Neuron (in vitro differentiated cells): Measurements from ENCODE around the gene FUT3.

ENCODE experiments used
- H2AFZ ChIP-seq: one replicate; pipeline ENCODE4 v1.6.1; 2013; ENCODE audit warnings: low read depth, mild to moderate bottlenecking, inconsistent platforms, low read length, moderate library complexity
- H3K27me3 ChIP-seq: one replicate; pipeline ENCODE4 v1.6.1; 2013; ENCODE audit warnings: low read length; ENCODE audit not compliant: insufficient read depth
- H3K36me3 ChIP-seq: one replicate; pipeline ENCODE4 v1.6.1; 2013; ENCODE audit warnings: low read length; ENCODE audit not compliant: insufficient read depth
- H3K4me1 ChIP-seq: one replicate; pipeline ENCODE4 v1.6.1; 2013; ENCODE audit warnings: low read length; ENCODE audit not compliant: insufficient read depth
- H3K4me3 ChIP-seq: 2 replicates; pipeline ENCODE4 v1.5.1; 2013; ENCODE audit warnings: mild to moderate bottlenecking, low read length, moderate library complexity
- H3K9me3 ChIP-seq: one replicate; pipeline ENCODE4 v1.6.1; 2013; ENCODE audit warnings: low read length

FUT3 gene

DNA sequence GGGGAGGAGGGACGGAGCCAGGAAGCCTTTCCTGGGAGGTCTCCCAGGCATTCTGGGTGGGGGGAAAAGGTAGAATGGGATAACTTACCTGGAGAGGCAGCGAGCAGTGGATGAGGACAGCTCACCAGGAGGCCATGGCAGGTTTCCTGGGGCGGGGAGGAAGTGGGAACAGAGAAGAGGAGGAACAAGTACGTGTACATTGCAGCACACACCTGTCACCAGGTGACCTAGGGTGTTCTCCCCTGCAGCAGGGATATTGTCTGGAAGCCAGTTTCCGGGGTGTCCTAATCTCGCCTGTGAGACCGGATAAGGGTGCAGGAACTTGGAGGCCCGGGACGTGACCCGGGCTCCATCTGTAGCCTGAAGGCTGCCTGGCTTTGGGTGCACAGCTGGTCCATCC is at the start of gene FUT3:
TSS of gene FUT3 (minus strand) at position 148 of the 400 bp plus-strand sequence.
- H3K36me3 ChIP-seq: no peaks in the 10 kb centered on the region
- no peak within 1 kb of the TSS for H2AFZ ChIP-seq
- H3K9me3 ChIP-seq: no peaks in the 10 kb centered on the region

DNA sequence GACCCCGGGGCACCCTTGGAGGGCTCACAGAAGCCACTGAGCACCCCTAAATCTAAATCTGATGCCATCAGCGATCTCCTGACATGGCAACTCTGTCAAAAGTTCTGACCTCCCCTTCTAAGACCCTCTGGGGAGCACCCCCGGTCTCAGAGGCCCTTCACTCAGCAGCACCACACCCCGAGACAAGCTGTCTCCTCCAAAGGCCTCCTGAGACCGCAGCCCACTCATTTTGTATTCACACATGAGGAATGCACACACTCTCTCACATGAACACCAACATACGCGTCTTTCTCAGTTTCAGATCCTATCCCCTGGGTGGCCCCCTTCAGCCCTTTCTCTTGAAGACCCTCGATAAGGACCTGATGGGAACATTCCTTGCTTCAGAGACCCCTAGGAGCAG is 49.7 kb upstream of the FUT3 start:
- Histone ChIP-seq H3K9me3 (no peaks in the 10 kb centered on the region), H3K36me3 (peaks cover 4% of the 10 kb centered on the region), H2AFZ (no peak overlapping the region), H3K4me1 (peaks cover 8% of the 10 kb centered on the region), H3K27me3 (no peaks in the 10 kb centered on the region), H3K4me3 (no peak overlapping the region)

More for the DNA sequence above, at the start of gene FUT3:
- no peaks in the 10 kb centered on the region for H3K4me1 ChIP-seq
- no peak within 1 kb of the TSS for H3K4me3 ChIP-seq
- peaks cover 4% of the 10 kb centered on the region for H3K27me3 ChIP-seq

DNA sequence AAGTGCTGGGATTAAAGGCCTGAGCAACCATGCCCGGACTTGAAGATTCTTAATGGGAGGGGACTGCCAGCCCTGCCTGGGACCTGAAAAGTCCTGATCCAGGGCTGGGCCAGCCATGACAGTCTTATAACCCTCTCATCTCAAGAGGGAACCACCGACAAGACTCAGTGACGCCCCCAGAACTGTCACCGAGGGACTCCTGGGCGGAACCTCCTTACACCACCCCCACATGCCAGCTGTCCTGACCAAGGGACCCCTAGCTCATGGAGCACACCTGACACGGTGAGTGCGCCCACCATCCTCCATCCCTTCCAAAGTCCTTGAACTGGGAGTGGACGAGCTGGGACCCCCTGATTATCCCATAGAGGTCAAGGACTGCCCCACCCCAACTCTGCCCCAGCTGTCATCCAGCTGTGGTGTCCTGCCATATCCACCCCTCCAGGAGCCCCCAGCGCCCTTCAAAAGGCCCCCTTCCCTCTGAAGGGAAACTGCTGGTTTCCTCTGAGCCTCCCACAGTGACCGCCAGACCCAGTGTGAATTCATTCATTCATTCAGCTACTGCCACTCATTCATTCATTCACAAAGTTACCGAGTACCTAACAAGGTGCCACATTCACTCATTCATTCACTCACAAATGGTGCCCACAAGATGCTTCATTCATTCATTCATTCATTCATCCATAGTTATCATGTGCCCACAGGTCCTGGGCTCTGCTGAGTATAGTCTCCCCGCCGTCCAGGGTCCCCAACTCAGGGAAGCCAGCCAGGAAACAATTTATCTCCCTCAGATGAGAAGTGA is 48.7 kb upstream of the FUT3 start:
- Histone ChIP-seq H3K4me3 (no peak overlapping the region), H3K36me3 (peaks cover 13% of the 10 kb centered on the region), H3K9me3 (no peaks in the 10 kb centered on the region), H3K4me1 (peaks cover 8% of the 10 kb centered on the region), H3K27me3 (no peaks in the 10 kb centered on the region), H2AFZ (no peak overlapping the region)

DNA sequence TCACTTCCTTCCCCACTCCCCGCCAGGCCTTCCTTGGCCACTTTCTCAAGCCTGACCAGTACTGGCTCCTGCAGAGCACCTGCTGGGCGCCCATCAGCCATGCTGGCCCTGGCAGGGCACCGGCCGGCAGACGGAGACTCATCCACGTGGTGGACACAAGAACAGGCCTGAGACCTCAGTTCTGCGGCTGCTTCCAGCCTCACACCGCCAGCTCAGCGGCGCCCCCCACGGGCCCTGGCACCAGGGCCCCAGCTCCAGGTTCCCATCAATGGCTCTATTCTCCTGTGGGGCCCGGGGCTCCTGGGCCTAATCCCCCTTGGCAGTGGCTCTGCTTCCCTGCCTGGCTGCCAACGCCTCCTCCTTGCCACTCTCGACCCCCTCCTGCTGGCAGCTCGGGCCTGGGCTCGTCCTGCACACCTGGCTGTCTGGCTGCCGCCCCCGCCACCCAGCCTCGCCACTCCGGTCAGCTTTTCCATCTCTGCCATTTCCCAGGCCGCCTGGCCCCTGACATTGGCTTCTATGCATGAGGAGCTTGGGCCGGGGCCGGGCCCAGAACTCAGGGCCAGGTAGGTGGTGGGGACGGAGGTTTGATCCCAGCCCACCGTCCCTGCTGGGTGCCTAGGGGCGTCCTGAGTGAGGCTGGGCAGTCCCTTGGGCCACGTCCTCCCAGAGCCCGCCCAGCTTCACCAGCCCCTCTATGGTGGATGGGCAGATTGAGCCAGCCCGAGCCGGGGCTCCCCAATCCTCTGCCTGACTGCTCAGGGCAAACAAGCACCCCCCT is 46.1 kb upstream of the FUT3 start:
- H3K36me3 ChIP-seq: peaks cover 16% of the 10 kb centered on the region
- H2AFZ ChIP-seq: no peak overlapping the region
- H3K27me3 ChIP-seq: no peaks in the 10 kb centered on the region
- peaks cover 2% of the 10 kb centered on the region for H3K4me1 ChIP-seq
- H3K4me3 ChIP-seq: no peak overlapping the region
- H3K9me3 ChIP-seq: no peaks in the 10 kb centered on the region

GRCh38 chr19:5896365-5897076 is 45.3 kb upstream of the FUT3 start:
- H3K4me3 ChIP-seq: no peak overlapping the region
- peaks cover 4% of the 10 kb centered on the region for H3K4me1 ChIP-seq
- no peaks in the 10 kb centered on the region for H3K27me3 ChIP-seq
- no peak overlapping the region for H2AFZ ChIP-seq
- no peaks in the 10 kb centered on the region for H3K9me3 ChIP-seq
- H3K36me3 ChIP-seq: peaks cover 16% of the 10 kb centered on the region

DNA sequence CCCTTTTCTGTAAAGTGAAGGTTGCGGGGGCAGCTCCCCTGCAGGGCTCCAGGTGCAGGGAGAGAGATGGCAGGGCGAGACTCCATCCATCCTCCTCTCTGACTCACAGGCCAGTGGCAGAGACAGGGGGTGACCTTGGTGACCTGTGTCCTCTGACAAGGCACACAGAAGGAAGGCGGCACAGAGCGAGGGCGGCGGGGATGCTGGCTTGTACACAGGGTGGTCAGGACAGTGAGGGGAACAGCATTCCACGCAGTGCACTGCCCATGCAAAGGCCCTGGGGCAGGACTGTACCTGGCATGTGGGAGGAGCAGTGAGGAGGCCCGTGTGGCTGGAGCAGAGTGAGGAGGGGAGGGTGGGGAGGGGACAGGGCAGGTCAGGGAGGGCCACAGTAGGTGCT is 44.6 kb upstream of the FUT3 start:
- H3K27me3 ChIP-seq: no peaks in the 10 kb centered on the region
- H2AFZ ChIP-seq: no peak overlapping the region
- peaks cover 14% of the 10 kb centered on the region for H3K36me3 ChIP-seq
- peaks cover 4% of the 10 kb centered on the region for H3K4me1 ChIP-seq
- H3K9me3 ChIP-seq: no peaks in the 10 kb centered on the region
- no peak overlapping the region for H3K4me3 ChIP-seq

GRCh38 chr19:5895409-5895808 is 44.2 kb upstream of the FUT3 start:
- peaks cover 14% of the 10 kb centered on the region for H3K36me3 ChIP-seq
- peaks cover 4% of the 10 kb centered on the region for H3K4me1 ChIP-seq
- no peak overlapping the region for H3K4me3 ChIP-seq
- no peaks in the 10 kb centered on the region for H3K27me3 ChIP-seq
- H3K9me3 ChIP-seq: no peaks in the 10 kb centered on the region
- H2AFZ ChIP-seq: no peak overlapping the region

DNA sequence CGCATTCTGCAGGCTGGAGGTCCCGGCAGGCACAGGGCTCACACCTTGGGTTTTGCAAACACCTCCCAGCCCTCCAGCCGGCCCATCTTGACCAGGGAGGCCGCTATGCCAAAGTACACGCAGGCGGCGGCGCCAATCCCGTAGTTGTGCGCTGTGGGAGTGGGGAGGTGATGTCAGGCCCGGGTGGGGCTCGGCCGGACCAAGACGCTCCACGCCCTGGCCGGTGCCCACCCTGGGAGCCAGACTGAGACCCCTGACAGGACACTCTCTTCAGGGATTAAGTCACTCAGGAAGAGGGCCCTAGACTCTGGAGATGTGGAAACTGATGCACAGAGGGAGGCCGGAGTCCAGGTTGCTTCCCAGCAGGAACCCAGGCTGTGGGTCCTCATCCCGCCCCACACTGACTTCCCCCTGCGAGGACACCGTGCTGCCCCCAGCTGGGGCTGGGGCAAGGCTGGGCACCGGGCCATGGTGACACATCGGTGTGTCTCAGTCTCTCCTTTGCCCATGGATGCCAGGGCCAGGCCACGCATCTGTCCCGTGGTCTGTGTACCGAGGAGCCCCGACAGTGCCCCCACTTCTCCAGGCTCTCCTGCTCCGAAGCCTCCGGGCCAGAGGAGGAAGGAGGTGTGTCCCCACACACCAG is 43.6 kb upstream of the FUT3 start:
- Histone ChIP-seq H3K36me3 (peaks cover 14% of the 10 kb centered on the region), H3K4me1 (peaks cover 4% of the 10 kb centered on the region), H3K4me3 (no peak overlapping the region), H3K27me3 (no peaks in the 10 kb centered on the region), H3K9me3 (no peaks in the 10 kb centered on the region), H2AFZ (no peak overlapping the region)

DNA sequence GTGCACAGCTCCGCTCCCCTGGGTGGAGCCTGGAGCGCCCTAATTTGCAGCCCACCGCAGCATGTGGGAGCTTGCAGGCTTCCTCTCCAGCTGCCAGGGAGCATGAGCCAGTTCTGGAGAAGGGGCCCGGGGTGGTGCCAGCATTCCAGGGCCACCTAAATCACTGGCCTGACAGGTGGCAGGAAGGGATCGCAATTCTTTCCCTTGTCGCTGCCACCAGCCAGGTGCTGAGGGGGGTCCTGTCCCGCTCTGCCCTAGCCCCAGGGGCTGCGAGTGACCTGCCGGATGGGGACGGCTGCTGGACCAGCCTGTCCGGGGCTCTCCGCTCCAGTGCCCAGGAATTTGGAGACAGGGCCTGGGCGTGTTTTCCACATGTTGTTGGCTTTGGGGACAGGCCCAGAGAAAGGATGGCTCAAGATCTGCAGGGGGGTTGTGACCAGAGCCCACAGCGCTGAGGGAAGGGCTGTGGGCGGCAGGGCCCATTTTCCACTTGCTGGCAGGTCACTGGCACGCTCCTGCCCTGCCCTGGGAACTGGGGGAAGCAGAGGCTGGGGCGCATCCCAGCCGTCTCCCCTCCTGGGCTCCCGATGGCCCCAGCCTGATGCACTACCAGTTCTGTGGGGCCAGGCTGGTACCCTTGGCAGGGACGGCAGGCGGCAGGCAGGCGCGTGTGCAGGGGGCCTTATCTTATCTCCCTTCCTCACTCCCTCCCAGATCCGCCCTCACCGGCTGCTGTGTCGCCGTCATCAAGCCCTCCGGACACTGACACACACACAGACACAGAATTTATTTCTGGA is 42.9 kb upstream of the FUT3 start:
- Histone ChIP-seq H3K4me1 (peaks cover 4% of the 10 kb centered on the region), H3K9me3 (no peaks in the 10 kb centered on the region), H2AFZ (no peak overlapping the region), H3K27me3 (no peaks in the 10 kb centered on the region), H3K4me3 (no peak overlapping the region), H3K36me3 (peaks cover 14% of the 10 kb centered on the region)

DNA sequence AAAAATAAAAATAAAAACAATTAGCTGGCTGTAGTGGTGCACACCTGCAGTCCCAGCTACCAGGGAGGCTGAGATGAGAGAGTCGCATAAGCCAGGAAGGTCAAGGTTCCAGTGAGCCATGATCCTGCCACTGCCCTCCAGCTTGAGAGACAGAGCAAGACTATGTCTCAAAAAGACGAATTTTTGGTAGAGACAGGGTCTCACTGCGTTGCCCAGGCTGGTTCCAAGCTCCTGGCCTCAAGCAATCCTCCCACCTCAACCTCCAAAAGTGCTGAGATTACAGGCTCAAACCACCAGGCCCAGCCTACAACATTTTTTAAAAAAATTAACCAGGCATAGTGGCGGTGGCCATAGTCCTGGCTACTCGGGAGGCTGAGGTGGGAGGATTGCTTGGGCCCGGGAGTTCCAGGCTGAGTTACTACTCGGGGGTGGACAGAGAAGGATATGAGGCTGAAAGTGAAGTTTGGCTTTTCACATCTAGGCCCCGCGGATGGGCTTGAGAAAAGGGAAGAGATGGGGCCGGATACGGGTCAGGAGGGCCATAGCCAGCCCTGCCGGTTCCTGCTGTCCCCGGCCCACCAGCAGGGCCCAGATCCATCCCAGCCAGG is 42.2 kb upstream of the FUT3 start:
- Histone ChIP-seq H3K9me3 (no peaks in the 10 kb centered on the region), H3K36me3 (peaks cover 14% of the 10 kb centered on the region), H3K4me3 (no peak overlapping the region), H3K4me1 (peaks cover 4% of the 10 kb centered on the region), H2AFZ (no peak overlapping the region), H3K27me3 (no peaks in the 10 kb centered on the region)

GRCh38 chr19:5892772-5893275 is 41.6 kb upstream of the FUT3 start:
- Histone ChIP-seq H3K4me1 (peaks cover 4% of the 10 kb centered on the region), H3K27me3 (no peaks in the 10 kb centered on the region), H3K36me3 (peaks cover 14% of the 10 kb centered on the region), H2AFZ (no peak overlapping the region), H3K9me3 (no peaks in the 10 kb centered on the region), H3K4me3 (no peak overlapping the region)
